Measurements from ENCODE around the gene PYGM.

PYGM gene

GRCh38 chr11:64759131-64759721 lies 548 bp downstream of the PYGM start:
- H3K27me3 ChIP-seq (ENCODE audit: insufficient read depth, low read depth, severe bottlenecking) = no peaks in the 10 kb centered on the region
- no peak for TF ChIP-seq CTCF (IDR thresholded peaks at IDR 0.05; ENCODE audit: low read depth, low read length)
- H3K36me3 ChIP-seq = peaks cover 17% of the 10 kb centered on the region
- no peaks in the 10 kb centered on the region for H3K9me3 ChIP-seq (ENCODE audit: severe bottlenecking)
- peak; percentile 43 for DNase-seq
- peak overlapping the region; percentile 63 for H3K27ac ChIP-seq
- H3K4me3 ChIP-seq (ENCODE audit: low read depth, low read length) = no peak overlapping the region

- Histone ChIP-seq H3K36me3 (peaks cover 10% of the 10 kb centered on the region), H3K27me3 (ENCODE audit: insufficient read depth, low read depth, severe bottlenecking) (no peaks in the 10 kb centered on the region), H3K4me3 (ENCODE audit: low read depth, low read length) (no peak overlapping the region), H3K27ac (no peak overlapping the region), H3K9me3 (ENCODE audit: severe bottlenecking) (no peaks in the 10 kb centered on the region)
- peak; percentile 3 for DNase-seq
- TF ChIP-seq CTCF (IDR thresholded peaks at IDR 0.05; ENCODE audit: low read depth, low read length) = no peak
These were observed 1.3 kb downstream of the PYGM start for GRCh38 chr11:64758330-64759079.

GRCh38 chr11:64757549-64758329 lies 2.0 kb downstream of the PYGM start:
- Histone ChIP-seq H3K27ac (no peak overlapping the region), H3K36me3 (peaks cover 2% of the 10 kb centered on the region; the same call in 1 of the 2 replicates), H3K27me3 (ENCODE audit: insufficient read depth, low read depth, severe bottlenecking) (no peaks in the 10 kb centered on the region), H3K4me3 (ENCODE audit: low read depth, low read length) (no peak overlapping the region), H3K9me3 (ENCODE audit: severe bottlenecking) (no peaks in the 10 kb centered on the region)
- TF ChIP-seq CTCF (IDR thresholded peaks at IDR 0.05; ENCODE audit: low read depth, low read length) = no peak
- DNase-seq = peak; percentile 6

GRCh38 chr11:64755681-64756361 lies 4.0 kb downstream of the PYGM start:
- H3K27ac ChIP-seq = no peak overlapping the region
- no peak for DNase-seq
- TF ChIP-seq CTCF (IDR thresholded peaks at IDR 0.05; ENCODE audit: low read depth, low read length) = no peak
- no peaks in the 10 kb centered on the region for H3K36me3 ChIP-seq
- H3K27me3 ChIP-seq (ENCODE audit: insufficient read depth, low read depth, severe bottlenecking) = no peaks in the 10 kb centered on the region
- H3K9me3 ChIP-seq (ENCODE audit: severe bottlenecking) = no peaks in the 10 kb centered on the region
- H3K4me3 ChIP-seq (ENCODE audit: low read depth, low read length) = no peak overlapping the region

GRCh38 chr11:64754919-64755662 lies 4.7 kb downstream of the PYGM start:
- Histone ChIP-seq H3K27ac (no peak overlapping the region), H3K27me3 (ENCODE audit: insufficient read depth, low read depth, severe bottlenecking) (no peaks in the 10 kb centered on the region), H3K36me3 (no peaks in the 10 kb centered on the region), H3K9me3 (ENCODE audit: severe bottlenecking) (no peaks in the 10 kb centered on the region), H3K4me3 (ENCODE audit: low read depth, low read length) (no peak overlapping the region)
- TF ChIP-seq CTCF (IDR thresholded peaks at IDR 0.05; ENCODE audit: low read depth, low read length) = no peak
- no peak for DNase-seq
